T-helper 9 cell (primary cell): ENCODE measurements around the gene FBXO4.
"Not testable (repeated sequence)": the region's sequence is repeated elsewhere in the genome, so short reads cannot be mapped to it uniquely, and the experiment has no call there.

Experiments
- DNase-seq: peaks from one replicate; pipeline ENCODE4 v3.0.0-alpha.2; 2020

Gene FBXO4

DNA sequence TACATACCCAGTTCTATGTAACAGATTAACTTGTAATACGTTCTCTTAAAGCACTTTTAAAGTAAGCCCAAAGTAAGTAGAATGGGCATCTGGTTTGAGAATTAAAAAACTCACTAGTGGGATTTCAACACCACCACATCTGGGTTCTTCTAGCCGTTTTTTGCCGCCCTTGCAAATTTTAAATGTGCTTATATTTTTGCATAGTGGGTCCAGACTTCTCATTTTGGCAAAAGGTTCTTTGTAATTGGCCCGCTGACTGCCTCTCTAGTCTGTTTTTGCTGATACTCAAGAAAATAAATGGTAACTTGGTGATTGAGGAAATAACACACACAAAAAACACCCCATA lies 582 bp upstream of the FBXO4 start:
- no peak for DNase-seq

DNA sequence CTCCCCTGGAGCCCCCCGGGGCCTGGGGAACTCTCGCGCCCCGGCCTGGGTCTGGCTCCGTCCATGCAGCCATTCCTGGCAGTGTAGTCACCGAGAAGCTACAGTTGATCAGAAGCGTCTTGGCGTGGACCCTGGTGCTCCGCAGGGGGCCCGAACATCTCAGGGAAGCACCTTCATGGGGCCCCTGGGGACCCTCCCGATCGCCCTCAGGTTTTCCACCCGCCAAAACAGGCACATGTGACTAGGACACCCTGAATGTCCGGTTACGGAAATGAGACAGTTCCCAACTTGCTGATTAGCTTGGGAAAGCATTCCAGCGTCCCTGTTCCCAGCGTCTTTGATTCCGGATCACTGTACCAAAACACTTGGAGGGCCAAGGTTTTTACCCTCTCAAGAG lies 472 bp downstream of the FBXO4 start:
- no peak for DNase-seq

DNA sequence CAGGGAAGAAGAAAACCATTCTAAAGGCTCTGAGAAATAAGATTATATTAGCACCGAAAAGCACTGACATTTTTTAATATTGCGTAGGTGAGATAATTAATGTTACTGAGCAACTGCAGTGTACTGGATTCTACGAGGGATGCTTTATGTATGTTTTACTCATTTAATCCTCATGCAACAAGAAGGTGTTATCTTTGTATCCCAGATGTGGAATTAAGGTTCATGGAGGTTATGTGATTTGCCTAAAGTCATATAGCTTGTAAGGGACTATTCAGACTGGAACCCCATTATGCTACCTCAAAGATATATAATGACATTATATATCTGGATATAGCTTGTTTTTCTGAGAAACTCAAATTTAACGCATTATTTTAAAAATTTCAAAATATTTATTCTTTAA lies 2.5 kb downstream of the FBXO4 start:
- no peak for DNase-seq

DNA sequence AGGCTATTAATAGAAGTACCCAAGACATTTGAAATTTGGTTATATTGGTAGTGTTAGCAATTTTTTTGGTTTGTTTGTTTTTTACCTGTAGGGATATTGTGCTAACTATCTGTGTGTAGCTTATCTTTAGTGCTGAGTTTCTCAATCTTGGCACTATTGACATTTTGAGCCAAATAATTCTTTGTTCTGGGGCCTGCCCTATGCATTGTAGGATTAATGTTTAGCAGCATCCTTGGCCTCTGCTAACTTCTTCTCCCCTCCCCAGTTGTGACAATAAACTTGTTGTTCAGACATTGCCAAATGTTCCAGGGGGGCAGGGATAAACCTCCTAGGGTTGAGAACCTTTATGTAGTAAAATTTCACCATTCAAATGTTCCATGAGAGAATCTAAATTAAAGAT lies 4.0 kb downstream of the FBXO4 start:
- DNase-seq: no peak

DNA sequence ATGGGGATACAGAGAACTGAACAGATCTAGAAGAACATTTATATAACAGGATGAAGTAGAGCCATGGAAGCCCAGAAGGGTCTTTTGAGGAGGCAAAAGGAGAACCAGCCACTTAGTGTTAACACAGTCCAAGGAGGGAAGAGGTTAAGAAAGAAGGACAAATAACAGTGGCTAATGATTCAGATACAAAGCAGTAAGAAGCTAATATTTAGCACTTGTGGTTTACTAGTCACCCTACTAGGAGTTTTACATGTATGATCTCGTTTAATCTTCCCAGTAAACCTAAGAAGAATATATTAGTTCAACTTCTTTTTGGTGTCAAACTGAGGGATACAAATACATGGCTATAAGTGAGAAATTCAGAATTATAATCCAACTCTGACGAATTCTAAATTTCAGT lies 7.7 kb downstream of the FBXO4 start:
- DNase-seq: no peak

DNA sequence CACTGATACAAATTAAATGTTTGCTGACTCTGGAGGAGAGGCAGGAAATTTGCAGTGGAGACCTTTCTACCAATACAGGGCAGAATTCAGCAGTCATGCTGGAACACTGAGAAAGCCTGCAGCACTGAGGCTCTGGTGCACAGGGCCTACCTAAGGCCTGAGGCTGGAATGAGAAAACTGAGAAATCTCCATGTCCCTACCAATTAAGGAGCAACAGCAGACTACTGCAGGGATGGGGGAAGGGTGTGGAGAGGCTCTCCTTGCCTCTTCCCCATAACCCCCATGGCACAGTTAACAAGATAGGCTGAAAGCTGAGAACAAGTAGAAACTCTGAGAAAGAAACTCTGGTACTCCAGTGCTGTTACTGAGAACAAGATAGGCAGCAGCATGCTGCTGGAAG lies 10.5 kb downstream of the FBXO4 start:
- no peak for DNase-seq

DNA sequence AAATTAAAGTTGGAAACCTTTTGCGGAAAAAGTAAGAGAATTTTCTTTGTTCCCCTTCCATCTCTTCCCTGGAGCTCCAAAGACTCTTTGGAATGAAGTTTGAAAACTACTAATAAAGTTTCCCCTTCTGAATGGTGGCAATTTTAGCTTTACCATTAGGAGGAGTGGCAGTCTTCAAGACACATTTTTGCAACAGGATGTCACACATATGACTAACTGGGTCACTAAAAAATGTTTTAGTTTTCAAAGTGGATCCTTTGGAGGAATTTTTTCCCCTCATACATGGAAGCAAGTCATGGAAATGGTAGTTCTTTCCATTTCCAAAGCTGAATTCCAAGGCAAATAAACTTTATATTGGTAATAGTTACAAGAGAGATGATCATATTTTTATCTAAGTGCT lies 15.6 kb downstream of the FBXO4 start:
- DNase-seq: no peak

DNA sequence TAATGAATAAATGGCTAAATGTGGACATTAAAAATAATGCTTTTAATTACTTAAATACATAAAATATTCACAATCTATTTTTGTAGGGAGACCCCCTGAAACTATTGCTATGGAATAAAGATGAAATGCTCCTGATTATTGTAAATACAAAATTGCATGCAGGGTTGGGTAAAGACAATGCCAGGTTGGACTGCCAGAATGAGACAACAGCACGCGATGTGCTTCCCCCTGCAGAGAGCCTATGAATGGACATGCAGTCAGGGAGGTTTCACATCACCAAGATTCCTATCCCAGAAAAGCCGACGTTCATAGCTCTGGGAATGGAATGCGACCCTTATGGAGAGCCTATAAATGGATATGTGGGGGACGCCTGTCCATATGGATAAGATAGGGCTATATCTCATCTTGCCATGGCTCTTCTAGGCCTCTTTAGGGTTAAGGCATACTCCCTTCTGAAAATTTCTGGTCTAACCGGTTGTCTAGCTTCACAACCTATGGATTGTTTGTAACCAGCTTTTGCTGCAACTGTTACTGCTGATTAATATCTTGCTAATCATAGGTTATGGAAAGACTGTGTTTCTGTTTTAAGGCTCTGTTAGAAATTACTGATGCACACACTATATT lies 20.4 kb downstream of the FBXO4 start:
- DNase-seq: not testable (repeated sequence)

DNA sequence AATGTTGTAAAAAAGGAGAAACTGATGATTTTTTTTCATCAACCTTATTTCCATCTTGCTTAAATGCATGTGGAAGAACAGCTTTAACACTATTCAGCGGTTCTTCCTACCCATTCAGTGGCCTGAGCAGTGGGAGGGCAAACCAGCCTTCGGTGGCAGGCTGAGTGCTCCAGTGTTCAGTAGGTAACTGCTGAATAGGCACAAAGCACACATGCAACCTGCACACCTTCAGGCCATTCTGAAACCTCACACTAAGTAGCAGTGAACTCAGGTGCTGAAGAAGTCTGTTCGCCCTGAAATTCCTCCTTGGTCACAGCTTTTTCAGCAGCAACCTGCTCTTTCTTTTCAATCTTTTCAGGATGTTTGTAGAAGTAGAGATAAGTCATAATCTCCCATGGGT lies 26.1 kb downstream of the FBXO4 start:
- DNase-seq: no peak

DNA sequence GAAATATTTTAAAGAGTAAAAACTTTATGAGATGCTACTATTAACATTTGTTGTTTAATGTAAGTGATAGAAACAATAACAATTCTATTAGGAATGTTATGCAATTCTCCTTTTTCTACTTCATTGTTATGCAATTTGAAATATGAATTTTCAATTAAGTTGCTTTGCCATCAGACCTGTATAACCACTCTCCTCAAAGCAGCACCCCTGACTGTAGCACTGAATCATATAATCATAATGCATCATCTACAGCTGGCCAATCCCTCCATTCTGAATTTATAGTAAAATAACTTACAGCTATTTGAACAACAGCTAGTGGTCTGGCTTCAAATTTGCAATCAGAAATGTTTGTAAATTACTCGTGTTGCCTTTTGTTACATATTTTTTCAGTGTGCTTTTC lies 29.2 kb downstream of the FBXO4 start:
- DNase-seq: no peak

DNA sequence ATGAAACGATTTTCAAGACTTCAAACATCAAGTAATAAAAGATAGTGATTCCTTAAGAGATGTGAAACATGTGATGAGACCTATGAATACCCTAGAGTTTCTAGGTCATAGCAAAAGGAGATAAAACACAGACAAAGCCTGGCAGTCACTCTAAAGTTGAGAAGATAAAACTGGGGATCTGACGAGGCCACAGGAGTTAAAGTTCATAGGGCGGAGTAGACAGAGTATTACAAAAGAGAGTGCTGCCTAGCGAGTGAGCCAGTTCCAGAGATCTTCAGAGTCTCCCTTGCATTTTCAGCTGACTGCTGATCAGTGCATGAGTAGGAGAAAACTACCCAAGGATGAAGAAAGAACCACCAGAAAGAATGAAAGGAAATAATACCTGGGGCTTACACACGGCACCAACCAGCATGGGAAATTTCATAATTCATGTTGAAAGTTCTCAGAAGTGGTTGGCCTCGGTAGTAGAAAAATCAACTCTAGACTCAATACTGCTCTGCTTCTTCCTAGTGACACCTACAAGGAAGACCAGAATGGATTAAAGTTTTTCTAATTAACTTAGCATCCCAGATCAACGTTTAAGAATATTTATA lies 30.4 kb downstream of the FBXO4 start:
- no peak for DNase-seq

DNA sequence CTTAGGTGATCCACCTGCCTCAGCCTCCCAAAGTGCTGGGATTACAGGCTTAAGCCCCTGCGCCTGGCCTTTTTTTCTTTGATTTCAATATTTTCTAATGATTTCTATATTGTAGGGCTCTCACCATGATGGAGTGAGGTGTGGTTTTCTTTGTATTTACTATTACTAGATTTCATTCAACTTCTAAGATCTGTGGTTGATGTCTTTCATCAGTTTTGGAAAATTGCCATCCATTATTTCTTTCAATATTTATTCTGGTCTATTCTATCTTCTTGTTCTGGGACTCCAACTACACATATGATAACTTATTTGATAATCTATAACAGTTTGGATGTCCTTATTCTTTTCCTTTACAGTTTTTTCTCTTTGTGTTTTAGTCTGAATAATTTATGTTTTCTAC lies 31.9 kb downstream of the FBXO4 start:
- no peak for DNase-seq

DNA sequence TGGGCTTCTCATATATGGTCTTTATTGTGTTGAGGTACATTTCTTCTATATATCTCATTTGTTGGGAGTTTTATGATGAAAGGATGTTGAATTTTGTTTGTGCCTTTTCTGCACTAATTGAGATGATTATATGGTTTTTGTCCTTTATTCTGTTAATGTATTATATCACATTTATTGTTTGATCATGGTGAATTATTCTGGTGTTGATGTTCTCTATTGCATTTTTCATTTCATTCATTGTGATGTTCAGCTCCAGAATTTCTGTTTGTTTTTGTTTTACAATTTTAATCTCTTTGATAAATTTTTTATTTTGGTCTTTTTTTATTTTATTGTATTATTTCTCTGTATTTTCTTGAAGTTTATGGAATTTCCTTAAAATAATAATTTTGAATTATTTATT lies 35.4 kb downstream of the FBXO4 start:
- no peak for DNase-seq

DNA sequence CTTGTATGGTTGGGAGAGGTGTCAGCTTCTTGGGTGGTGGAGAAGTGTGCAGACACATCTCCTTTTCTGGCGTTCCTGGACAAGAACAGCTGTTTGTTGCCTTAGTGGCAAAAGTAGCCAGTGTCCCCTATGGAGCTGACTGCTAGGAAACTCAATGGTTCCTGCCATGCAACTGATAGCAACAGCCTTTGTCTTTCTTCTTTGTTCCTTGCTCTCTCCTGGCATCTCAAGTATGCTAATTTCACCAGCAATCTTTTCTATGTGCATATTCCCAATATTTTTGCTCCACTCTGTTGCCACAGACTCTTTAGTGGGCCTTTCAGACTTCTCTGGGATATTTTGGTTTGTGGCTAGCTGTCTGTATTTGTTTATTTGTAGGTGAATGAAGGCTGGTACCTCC lies 36.7 kb downstream of the FBXO4 start:
- DNase-seq: no peak

DNA sequence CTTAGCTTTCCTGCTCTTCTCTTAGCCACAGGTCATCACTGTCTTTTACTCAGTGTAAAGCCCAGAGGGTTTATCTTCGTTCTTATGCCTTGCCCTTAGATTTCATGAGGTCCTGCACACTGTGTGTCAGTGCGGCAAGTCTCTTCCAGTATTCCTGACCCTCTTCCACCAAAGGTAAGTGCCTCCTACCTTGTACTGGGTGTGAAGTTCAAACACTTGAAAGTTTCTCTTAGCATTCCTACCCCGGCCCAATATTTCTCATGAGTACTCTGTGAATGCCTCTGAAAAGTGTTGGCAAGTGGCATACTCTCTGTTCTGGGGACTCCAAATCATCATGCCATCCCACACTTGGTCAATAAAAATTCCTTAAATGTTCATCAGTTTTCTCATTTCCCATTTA lies 37.4 kb downstream of the FBXO4 start:
- DNase-seq: no peak

DNA sequence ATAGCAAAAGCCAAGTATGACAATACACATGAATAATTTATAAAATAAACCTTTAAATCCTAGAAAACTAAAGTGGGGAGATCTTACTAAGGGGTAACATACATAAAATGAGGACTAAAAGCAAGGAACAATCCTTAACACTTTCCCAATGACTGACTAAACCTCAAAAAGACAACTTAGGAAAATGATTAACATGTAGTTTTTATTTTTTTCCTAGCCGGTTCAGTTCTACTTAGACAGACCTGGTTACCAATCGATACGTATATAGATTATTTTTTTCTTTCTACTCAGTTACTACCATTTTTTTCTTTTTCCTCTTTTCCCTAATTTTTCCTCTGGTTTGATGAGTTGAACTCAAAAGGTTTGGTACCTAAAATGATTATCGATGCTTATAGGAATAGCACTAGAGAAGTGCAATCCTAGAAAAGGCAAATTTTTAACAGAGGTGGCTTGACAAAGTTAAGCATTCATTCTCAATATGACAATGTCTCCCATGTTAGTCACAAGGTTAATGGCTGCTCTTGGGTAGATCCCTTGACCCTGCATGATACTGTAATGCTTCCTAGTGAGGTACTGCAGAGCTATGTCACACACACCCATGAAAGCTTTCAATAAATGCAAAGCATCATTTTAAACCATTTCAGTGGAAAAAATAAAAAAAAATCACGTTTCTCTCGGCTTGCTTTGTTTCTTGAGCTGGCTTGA lies 41.5 kb downstream of the FBXO4 start:
- DNase-seq: no peak

DNA sequence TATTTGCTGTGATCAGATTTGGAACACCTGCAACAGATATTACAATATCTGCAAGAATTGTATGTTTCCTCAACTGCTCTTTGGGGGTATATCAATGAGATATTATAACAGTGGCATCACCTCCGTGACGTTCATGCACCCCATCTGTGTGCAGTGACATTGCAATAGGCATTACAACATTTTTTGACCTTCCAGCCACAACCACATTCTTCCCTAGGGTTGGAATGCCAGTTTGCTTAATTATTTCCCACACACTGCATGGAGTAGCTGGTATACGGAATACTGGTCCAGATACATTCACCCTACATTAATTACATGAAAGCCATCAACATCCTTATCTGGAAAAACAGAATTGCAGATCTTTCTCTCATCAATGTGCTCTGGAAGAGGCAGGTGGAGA lies 42.3 kb downstream of the FBXO4 start:
- no peak for DNase-seq

DNA sequence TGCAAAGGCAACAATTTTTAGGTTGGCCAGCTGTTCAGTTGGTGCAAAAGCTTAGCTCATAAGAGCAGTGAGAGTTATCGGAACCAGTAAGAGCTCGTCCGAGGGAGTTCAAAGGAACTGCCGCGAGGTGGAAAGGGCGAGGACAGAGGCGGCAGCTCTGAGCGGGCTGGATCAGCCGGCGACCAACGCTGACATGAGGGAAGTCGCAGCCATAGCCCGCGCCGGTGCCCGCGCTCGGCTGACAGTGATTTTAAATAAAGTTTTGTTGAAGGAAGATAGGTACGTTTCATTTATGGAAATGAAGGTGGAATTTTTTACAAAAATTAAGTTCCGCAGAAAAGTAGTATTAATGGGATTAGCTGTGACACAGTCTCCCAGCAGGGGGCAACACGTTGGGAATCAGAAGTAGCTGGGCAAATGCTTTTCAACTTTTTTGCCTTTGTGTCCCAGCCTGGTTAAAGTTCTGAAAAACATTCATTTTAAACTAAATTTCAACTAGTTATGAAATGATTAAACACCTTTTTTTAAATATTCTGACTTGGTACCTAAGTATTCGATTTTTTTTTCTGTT lies 43.2 kb downstream of the FBXO4 start:
- DNase-seq: no peak

DNA sequence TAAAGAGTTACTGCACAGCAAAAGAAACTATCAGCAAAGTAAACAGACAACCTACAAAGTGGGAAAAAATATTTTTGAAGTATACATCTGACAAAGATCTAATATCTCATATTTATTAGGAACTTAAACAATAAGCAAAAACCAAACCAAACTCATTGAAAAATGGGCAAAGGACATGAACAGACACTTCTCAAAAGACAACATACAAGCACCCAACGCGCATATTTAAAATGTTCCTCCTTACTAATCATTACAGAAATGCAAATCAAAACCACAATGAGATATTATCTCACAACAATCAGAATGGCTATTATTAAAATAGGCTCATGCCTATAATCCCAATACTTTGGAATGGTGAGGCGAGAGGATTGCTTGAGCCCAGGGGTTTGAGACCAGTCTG lies 48.0 kb downstream of the FBXO4 start:
- no peak for DNase-seq

DNA sequence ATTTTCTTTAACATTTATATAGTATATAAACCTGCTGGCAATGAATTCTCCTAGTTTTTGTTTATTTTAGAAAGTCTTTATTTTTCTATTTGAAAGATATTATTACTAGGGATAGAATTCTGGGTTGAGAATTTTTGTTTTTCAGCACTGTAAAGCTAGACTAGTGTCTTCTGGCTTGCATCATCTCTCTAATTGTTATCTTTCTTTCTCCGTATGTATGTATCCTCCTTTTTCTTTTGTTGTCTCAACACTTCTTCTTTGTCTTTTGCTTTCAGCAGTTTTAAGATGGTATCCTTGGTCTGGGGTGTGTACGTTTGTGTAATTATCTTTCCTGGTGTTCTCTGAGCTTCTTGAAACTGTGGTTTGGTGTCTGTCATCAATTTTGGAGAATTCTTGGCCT lies 48.8 kb downstream of the FBXO4 start:
- no peak for DNase-seq

DNA sequence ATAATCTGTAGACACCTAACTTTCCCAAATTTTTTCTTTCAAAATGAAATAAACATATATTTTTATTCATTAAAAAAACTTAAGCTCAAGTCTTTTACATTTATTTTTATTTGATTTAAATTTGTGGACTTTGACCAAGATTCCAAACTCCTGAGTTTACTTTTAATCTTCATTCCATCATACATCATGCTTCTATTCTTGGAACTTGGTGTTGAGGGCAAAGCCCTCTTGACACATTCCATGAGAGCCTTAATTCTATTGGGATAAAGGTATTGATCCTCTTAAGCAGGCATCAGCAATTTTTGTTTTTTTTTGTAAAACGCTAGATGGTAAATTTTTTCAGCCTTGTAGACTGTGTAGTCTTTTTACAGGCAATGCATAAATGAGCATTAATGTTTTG lies 53.6 kb downstream of the FBXO4 start:
- no peak for DNase-seq

DNA sequence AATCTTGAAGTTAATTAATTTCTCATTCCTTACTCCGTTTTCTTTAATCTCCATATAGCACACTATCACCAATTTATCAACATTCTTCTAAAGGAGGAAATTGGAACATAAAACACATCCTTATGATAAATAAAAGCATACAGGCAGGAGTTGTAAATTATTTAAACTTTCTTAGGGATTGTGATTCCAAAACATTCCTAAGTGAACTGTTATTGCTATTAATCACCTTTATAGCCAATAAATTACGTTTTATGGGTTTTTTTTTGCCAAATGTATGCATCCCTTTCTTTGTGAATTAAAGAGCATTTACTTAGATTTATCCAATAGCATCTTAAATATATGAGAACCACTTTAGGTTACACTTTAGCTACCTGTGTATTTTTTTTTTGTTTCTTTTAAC lies 55.3 kb downstream of the FBXO4 start:
- no peak for DNase-seq

DNA sequence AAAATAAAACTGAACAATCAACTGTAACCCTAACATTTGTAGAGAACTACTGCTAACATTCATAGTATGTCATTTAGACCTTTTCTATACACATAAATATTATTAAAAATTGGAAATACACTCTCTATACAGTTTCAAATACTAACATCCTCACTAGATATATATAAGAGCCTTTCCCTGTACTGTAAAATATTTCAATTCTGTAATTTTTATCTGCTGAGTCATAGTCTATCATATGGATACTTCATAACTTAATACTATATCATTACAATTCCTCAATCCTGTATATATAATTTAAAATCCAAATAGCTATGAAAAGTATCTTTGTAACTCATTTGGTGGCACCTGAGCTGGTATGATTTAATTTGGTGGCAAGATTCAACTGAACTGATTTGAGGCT lies 55.8 kb downstream of the FBXO4 start:
- no peak for DNase-seq

DNA sequence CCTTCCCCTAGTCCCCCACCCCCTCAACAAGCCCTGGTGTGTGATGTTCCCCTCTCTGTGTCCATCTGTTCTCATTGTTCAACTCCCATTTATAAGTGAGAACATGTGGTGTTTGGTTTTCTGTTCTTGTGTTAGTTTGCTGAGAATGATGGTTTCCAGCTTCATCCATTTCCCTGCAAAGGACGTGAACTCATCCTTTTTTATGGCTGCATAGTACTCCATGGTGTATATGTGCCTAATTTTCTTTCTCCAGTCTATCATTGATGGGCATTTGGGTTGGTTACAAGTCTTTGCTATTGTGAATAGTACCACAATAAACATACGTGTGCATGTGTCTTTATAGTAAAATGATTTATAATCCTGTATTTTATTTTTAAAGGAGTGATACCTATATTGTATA lies 57.8 kb downstream of the FBXO4 start:
- not testable (repeated sequence) for DNase-seq

DNA sequence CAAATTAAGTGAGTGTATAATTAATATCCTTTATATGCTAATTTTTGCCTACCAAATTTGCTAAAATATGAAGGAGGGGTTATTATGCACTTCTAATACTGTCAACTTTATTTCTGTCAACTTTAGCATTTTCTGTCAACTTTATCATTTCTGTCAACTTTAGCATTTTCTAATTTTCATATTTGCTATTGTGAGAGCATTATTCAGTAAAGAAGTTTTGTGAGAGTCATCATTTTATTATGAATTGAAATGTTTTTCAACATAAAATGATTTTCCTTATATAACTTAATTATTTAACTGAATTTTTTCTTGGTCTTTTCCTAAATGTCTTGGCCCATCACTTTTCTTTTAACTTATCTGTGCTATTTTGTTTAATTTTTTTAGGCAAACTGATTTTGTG lies 58.2 kb downstream of the FBXO4 start:
- no peak for DNase-seq
